HG03060 (cell line): ENCODE results near the gene CMIP.
"Not testable (repeated sequence)": the region's sequence is repeated elsewhere in the genome, so short reads cannot be mapped to it uniquely, and the experiment has no call there.

Experiments used
- ATAC-seq: cut with Tn5 transposase; IDR thresholded peaks from one replicate; pipeline ENCODE4 v1.9.1; 2021; ENCODE audit warnings: low read depth, moderate number of reproducible peaks; ENCODE audit not compliant: unreplicated experiment

Gene CMIP

GRCh38 chr16:81688839-81689238, 244.2 kb downstream of the CMIP start:
- ATAC-seq, result not testable (repeated sequence)

- no peak for ATAC-seq
These were observed 247.4 kb downstream of the CMIP start for GRCh38 chr16:81692021-81692420.

GRCh38 chr16:81692571-81692970, 248.0 kb downstream of the CMIP start:
- ATAC-seq, result no peak

GRCh38 chr16:81693041-81693743, 248.6 kb downstream of the CMIP start:
- ATAC-seq, result no peak

GRCh38 chr16:81693744-81694303, 249.2 kb downstream of the CMIP start:
- no peak for ATAC-seq

- ATAC-seq, result no peak
These were observed 250.1 kb downstream of the CMIP start for GRCh38 chr16:81694494-81695280.

GRCh38 chr16:81695321-81696165, 250.9 kb downstream of the CMIP start:
- ATAC-seq, result no peak

GRCh38 chr16:81696166-81696960, 251.8 kb downstream of the CMIP start:
- no peak for ATAC-seq

GRCh38 chr16:81696961-81697615, 252.5 kb downstream of the CMIP start:
- no peak for ATAC-seq

GRCh38 chr16:81697616-81698309, 253.2 kb downstream of the CMIP start:
- ATAC-seq, result no peak

- no peak for ATAC-seq
These were observed 253.7 kb downstream of the CMIP start for GRCh38 chr16:81698310-81698641.

- no peak for ATAC-seq
These were observed 255.0 kb downstream of the CMIP start for GRCh38 chr16:81699596-81699995.

GRCh38 chr16:81700071-81700779, 255.6 kb downstream of the CMIP start:
- no peak for ATAC-seq

GRCh38 chr16:81700780-81701165, 256.2 kb downstream of the CMIP start:
- no peak for ATAC-seq

- ATAC-seq, result no peak
These were observed 256.8 kb downstream of the CMIP start for GRCh38 chr16:81701296-81701970.

GRCh38 chr16:81702506-81702905, 257.9 kb downstream of the CMIP start:
- no peak for ATAC-seq

GRCh38 chr16:81703177-81704155, 258.9 kb downstream of the CMIP start:
- no peak for ATAC-seq
